NT2/D1 (cell line): ENCODE results near the gene ZNF765.

Experiments used
- SUZ12 ChIP-seq: IDR thresholded peaks from 2 replicates; pipeline ENCODE4 v1.6.1; 2011; ENCODE audit not compliant: insufficient read length, insufficient read depth; ENCODE audit errors: extremely low read depth
- YY1 ChIP-seq: IDR thresholded peaks from 2 replicates; pipeline ENCODE4 v1.6.1; 2011; ENCODE audit not compliant: insufficient read length, insufficient read depth
- ZNF274 ChIP-seq: IDR thresholded peaks from 2 replicates; pipeline ENCODE4 v1.6.1; 2011; ENCODE audit warnings: mild to moderate bottlenecking, low read depth, low read length

DNA sequence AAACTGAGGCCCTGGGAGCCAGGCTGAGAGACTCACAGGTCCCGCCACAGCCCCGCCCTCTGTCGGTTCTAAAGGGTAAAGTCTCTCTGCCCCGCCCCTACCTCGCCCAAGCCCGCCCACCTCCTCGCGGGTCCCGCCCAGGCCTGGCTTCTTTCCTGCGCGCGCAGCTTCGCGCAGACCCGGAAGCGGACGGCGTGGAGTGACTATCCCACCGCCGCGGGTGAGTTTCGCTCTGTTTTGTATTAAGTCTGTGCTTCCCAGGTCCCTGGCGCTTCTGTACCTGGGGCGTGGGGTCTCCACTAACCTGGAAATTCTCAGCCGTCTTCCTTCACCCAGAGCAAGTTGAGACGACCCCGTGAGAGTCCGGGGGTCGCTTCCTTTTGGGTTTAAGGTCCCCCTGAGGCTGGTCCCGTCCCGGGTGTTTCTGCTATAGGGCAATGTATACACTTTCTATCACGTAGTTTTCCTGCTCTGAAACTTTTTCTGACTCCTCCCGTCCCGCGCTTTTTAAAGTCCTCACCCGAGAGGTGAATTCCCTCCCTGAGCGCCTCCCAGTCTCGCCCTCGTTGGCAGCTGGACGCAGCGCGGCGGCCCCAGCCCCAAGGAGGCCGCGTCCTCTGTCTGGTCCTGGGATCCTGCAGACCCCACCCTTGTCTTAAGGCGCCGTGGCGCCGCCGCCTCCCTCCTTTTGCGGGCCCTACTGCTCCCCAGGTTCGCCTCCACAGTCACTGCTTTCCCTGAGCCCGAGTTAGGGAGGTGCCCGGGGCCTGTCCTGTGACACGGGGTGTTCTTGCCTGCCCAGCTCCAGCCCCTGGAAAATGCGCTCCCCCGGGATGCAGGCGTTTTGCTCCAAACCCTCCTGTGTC, at the start of gene ZNF765:
- TF ChIP-seq YY1 (no peak), ZNF274 (no peak), SUZ12 (no peak)
